Gastrocnemius medialis (tissue), 4 donors: ENCODE data around the gene PHF2. TPM values are rescaled to one million over a fixed set of nuclear protein-coding genes. Genes with fewer than 3 reads are reported as not detected.

ENCODE experiments used
- ATAC-seq, 2 donors: fragments of 150-250 bp; one replicate each; pipeline ENCODE4 v1.9.1; 2016
- DNase-seq, 2 donors: peaks; one replicate each; pipeline ENCODE4 v3.0.0-alpha.2; 2019
- H3K27ac ChIP-seq, 4 donors: fragments of 200-600 bp; sonication (generic); 1 replicate in 1 of 4; 2 replicates in 3 of 4; pipeline ENCODE4 v1.5.1; 2016 to 2018; ENCODE audit warnings: mild to moderate bottlenecking in 2 of 4, moderate library complexity in 1 of 4
- H3K27me3 ChIP-seq, 3 donors: fragments of 200-600 bp; sonication (generic) in 2 of 3; 1 replicate in 1 of 3; 2 replicates in 2 of 3; pipeline versions ENCODE4 v1.5.1 to v1.6.0; 2016 to 2019; ENCODE audit warnings: mild to moderate bottlenecking in 1 of 3, moderate library complexity in 1 of 3
- H3K36me3 ChIP-seq, 2 donors: fragments of 200-600 bp; sonication (generic) in 1 of 2; one replicate each; pipeline ENCODE4 v1.5.1; 2017 to 2018
- H3K4me1 ChIP-seq, 2 donors: fragments of 200-600 bp; sonication (generic) in 1 of 2; one replicate each; pipeline ENCODE4 v1.5.1; 2016 to 2017; ENCODE audit warnings: mild to moderate bottlenecking in 2 of 2
- H3K4me3 ChIP-seq, 4 donors: fragments of 200-600 bp; sonication (generic) in 3 of 4; 1 replicate in 1 of 4; 2 replicates in 3 of 4; pipeline ENCODE4 v1.5.1; 2016 to 2019; ENCODE audit warnings: mild to moderate bottlenecking in 2 of 4
- H3K9me3 ChIP-seq, 3 donors: fragments of 200-600 bp; sonication (generic) in 2 of 3; 1 replicate in 1 of 3; 2 replicates in 2 of 3; pipeline ENCODE4 v1.5.1; 2016 to 2019
- POLR2A ChIP-seq, 2 donors: fragments of 450-650 bp; IDR thresholded peaks; one replicate each; pipeline ENCODE4 v1.6.1; 2017; ENCODE audit warnings: antibody characterized with exemption in 2 of 2, mild to moderate bottlenecking in 2 of 2, moderate library complexity in 2 of 2
- in situ Hi-C, 4 donors: fragments of 200-750 bp; cut with MboI; loops; one replicate each; pipeline versions ENCODE4 v1.15.0 to v1.8.0; 2017; ENCODE audit warnings: low sequenced_read_pairs in 4 of 4
- intact Hi-C: fragments of 100-400 bp; cut with DNase I; formaldehyde crosslinking; loops from one replicate; pipeline ENCODE4 v1.15.1; 2023; ENCODE audit warnings: low total_unique reads
- total RNA-seq, 4 donors: library from RNA; depleted of rRNA; stranded (reverse); fragments of >200 nt; gene quantifications; one replicate each; pipeline versions ENCODE4 v1.1.0 to v1.2.3, GENCODE V29; 2016
- TF ChIP-seq, protein P1 (sequence below), 5 experiments: fragments of 450-650 bp in 3 of 5; fragments of 200-600 bp in 2 of 5; sonication (generic) in 2 of 5; IDR thresholded peaks in 4 of 5; conservative IDR thresholded peaks in 1 of 5; 1 replicate in 4 of 5; 2 replicates in 1 of 5; pipeline ENCODE4 v1.5.1; 2016 to 2019; ENCODE audit warnings: antibody characterized with exemption in 5 of 5, mild to moderate bottlenecking in 3 of 5, moderate library complexity in 3 of 5

Gene PHF2
- total RNA-seq, 4 donors from 2014 or later = 18.8 to 24.3 (median 21.9) TPM

DNA sequence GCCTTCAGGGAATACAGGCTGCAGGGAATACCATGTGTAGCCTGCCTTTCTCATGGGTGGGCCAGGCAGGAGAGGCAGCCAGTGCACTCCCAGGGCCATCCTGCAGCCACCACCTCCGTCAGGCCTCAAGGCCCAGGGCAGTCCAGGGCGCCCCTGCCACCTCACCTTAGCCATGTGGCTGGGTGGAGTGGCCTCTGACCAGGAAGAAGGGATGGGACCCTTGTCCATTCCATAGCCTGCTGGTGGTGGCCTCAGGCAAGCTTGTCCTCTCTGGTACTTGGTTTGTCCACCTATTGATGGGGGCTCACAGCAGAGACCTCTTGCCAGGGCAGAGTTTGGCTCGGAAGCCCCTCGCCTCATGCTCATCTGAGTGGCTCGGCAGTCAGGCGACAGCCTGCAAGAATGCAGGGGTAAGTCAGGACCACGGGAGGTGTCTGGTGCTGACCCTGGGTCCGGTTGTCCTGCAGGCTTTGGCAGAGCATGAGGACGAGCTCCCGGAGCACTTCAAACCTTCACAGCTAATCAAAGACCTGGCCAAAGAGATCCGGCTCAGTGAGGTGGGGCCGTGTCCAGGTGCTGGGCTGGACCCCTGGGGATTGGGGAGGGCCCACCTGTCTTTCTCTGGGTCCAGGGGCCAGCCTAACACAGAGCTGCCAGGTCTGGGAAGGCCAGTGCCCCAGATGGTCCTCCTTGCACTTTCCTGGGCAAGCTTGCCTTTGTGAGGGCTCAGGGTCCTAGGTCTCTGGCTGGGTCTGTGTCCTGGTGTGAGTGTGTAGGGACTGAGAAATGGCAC is 82.9 kb downstream of the PHF2 start:
- DNase-seq (peak in 1 of 2 donors; percentile 4), ATAC-seq (no peak)
- H3K9me3 ChIP-seq = no peaks in the 10 kb centered on the region
- no peak overlapping the region for H3K4me3 ChIP-seq
- H3K36me3 ChIP-seq = peaks cover 0 to 74% of the 10 kb centered on the region in 2 donors
- H3K27ac ChIP-seq = no peak overlapping the region
- in situ Hi-C loops (no loop called here), intact Hi-C loops (no loop called here)
- H3K4me1 ChIP-seq = no peaks in the 10 kb centered on the region
- H3K27me3 ChIP-seq = no peaks in the 10 kb centered on the region
- TF ChIP-seq POLR2A (IDR thresholded peaks at IDR 0.05) = no peak
- TF ChIP-seq, protein P1, sequence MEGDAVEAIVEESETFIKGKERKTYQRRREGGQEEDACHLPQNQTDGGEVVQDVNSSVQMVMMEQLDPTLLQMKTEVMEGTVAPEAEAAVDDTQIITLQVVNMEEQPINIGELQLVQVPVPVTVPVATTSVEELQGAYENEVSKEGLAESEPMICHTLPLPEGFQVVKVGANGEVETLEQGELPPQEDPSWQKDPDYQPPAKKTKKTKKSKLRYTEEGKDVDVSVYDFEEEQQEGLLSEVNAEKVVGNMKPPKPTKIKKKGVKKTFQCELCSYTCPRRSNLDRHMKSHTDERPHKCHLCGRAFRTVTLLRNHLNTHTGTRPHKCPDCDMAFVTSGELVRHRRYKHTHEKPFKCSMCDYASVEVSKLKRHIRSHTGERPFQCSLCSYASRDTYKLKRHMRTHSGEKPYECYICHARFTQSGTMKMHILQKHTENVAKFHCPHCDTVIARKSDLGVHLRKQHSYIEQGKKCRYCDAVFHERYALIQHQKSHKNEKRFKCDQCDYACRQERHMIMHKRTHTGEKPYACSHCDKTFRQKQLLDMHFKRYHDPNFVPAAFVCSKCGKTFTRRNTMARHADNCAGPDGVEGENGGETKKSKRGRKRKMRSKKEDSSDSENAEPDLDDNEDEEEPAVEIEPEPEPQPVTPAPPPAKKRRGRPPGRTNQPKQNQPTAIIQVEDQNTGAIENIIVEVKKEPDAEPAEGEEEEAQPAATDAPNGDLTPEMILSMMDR (IDR thresholded peaks at IDR 0.05 in 4 of 5, conservative IDR thresholded peaks at IDR 0.05 in 1 of 5) = no peak

DNA sequence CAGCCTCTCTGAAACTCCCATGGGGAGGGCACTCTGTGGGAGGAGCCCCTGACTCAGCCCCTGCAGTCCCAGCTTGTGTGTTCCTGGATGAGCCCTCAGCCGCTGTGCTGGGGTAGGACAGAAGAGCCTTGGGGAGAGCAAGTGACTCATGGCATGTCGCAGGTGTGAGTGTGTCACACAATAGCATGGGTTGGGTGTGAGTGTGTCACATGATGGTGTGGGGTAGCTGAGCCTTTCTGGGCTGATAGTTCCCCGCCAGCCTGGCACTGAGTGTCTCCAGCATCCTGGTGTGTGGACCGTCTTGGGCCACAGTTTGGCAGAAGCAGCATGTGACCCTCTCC is 83.4 kb downstream of the PHF2 start:
- no peak for TF ChIP-seq POLR2A (IDR thresholded peaks at IDR 0.05)
- TF ChIP-seq, protein P1 (IDR thresholded peaks at IDR 0.05 in 4 of 5, conservative IDR thresholded peaks at IDR 0.05 in 1 of 5) = no peak
- in situ Hi-C loops = no loop called here

DNA sequence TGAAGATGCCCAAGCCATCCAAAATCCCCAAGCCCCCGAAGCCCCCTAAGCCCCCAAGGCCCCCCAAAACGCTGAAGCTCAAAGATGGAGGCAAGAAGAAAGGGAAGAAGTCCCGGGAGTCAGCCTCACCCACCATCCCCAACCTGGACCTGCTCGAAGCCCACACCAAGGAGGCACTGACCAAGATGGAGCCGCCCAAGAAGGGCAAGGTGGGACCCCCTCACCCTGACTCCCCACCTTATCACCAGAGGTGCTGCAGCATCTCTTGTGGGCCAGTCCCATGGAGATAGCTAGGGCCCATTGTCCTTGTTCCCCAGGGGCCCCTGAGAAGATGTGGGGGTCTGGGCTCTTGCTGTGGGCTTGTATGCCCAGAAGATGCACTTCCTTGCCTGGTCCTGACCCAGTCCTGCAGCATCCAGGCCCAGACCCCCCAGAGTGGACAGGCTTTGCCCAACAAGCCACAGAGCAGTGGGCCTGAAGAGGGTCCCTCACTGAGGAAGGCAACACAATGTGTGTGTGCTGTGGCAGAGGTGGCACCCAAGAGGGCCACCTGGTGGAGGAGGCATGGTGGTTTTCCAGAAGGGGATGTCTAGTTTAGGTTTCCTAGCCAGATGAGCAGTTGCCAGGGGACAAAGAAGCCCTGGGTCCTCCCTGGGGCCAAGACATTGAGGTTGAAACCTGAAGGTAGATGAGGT is 84.1 kb downstream of the PHF2 start:
- Histone ChIP-seq H3K4me3 (no peak overlapping the region), H3K27me3 (no peaks in the 10 kb centered on the region), H3K9me3 (no peaks in the 10 kb centered on the region), H3K36me3 (peaks cover 0 to 75% of the 10 kb centered on the region in 2 donors), H3K4me1 (no peaks in the 10 kb centered on the region), H3K27ac (no peak overlapping the region)
- ATAC-seq (no peak), DNase-seq (peak in 1 of 2 donors; percentile 6)
- no peak for TF ChIP-seq POLR2A (IDR thresholded peaks at IDR 0.05)
- TF ChIP-seq, protein P1 (IDR thresholded peaks at IDR 0.05 in 4 of 5, conservative IDR thresholded peaks at IDR 0.05 in 1 of 5) = no peak
- intact Hi-C loops = no loop called here
- in situ Hi-C loops = no loop called here

More for the DNA sequence above, 83.4 kb downstream of the PHF2 start:
- ATAC-seq = no peak
- DNase-seq = no peak
- H3K9me3 ChIP-seq = no peaks in the 10 kb centered on the region
- peaks cover 0 to 74% of the 10 kb centered on the region in 2 donors for H3K36me3 ChIP-seq
- no peak overlapping the region for H3K4me3 ChIP-seq
- no peaks in the 10 kb centered on the region for H3K27me3 ChIP-seq
- H3K4me1 ChIP-seq = no peaks in the 10 kb centered on the region
- intact Hi-C loops = no loop called here
- H3K27ac ChIP-seq = no peak overlapping the region

DNA sequence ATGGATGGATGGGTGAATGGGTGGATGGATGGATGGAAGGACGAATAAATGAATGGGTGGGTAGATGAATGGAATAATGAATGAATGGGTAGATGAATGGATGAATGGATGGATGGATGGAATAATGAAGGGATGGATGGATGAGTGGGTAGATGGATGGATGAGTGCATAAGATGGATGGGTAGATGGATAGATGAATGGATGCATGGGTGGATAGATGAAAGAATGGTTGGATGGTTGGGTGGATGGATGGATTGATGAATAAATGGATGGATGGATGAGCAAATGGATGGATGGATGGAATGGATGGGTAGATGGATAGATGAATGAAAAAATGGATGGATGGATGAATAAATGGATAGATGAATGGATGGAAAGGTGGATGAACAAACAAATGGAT is 85.2 kb downstream of the PHF2 start:
- DNase-seq (no peak), ATAC-seq (no peak)
- no peak overlapping the region for H3K4me3 ChIP-seq
- intact Hi-C loops = no loop called here
- peaks cover 0 to 75% of the 10 kb centered on the region in 2 donors for H3K36me3 ChIP-seq
- no peak for TF ChIP-seq POLR2A (IDR thresholded peaks at IDR 0.05)
- TF ChIP-seq, protein P1 (IDR thresholded peaks at IDR 0.05 in 4 of 5, conservative IDR thresholded peaks at IDR 0.05 in 1 of 5) = no peak
- H3K9me3 ChIP-seq = no peaks in the 10 kb centered on the region
- in situ Hi-C loops = no loop called here
- H3K27me3 ChIP-seq = no peaks in the 10 kb centered on the region
- no peaks in the 10 kb centered on the region for H3K4me1 ChIP-seq
- no peak overlapping the region for H3K27ac ChIP-seq
